K562 (cell line): ENCODE measurements around the gene GFI1B. TPM values are rescaled to one million over a fixed set of nuclear protein-coding genes. Genes with fewer than 3 reads are reported as not detected.

Source experiments
- BMI1 ChIP-seq: fragments of 150-350 bp; IDR thresholded peaks from 2 replicates; pipeline ENCODE4 v1.6.1; 2014; ENCODE audit warnings: low read length
- MYNN ChIP-seq, 2 experiments: sonication (generic); formaldehyde crosslinking in 1 of 2; IDR thresholded peaks; 2 replicates each; pipeline versions ENCODE4 v1.5.0 to v1.6.1; 2016 to 2020; ENCODE audit warnings: antibody characterized with exemption in 1 of 2, missing genetic modification reagents in 1 of 2
- NELFE ChIP-seq: IDR thresholded peaks from 2 replicates; pipeline ENCODE4 v1.6.1; 2011; ENCODE audit warnings: mild to moderate bottlenecking; ENCODE audit not compliant: insufficient read depth, insufficient read length
- NEUROD1 ChIP-seq: fragments of 150-350 bp; IDR thresholded peaks from 2 replicates; pipeline ENCODE4 v1.6.1; 2014; ENCODE audit warnings: borderline replicate concordance, low read length, low read depth; ENCODE audit not compliant: partially characterized antibody
- STAT5A ChIP-seq: IDR thresholded peaks from 2 replicates; pipeline ENCODE4 v1.6.1; 2012; ENCODE audit warnings: low read length, inconsistent platforms, borderline replicate concordance
- ZBTB7A ChIP-seq: IDR thresholded peaks from 2 replicates; pipeline ENCODE4 v1.6.1; 2011; ENCODE audit warnings: low read depth, mild to moderate bottlenecking, low read length, moderate library complexity, borderline replicate concordance; ENCODE audit not compliant: control insufficient read depth
- ZFPM2 ChIP-seq: fragments of 250-450 bp; sonication (Bioruptor Pico); IDR thresholded peaks from 2 replicates; pipeline ENCODE4 v1.5.1; 2022; ENCODE audit warnings: mild to moderate bottlenecking
- ZNF232 ChIP-seq: sonication (generic); formaldehyde crosslinking; IDR thresholded peaks from 2 replicates; pipeline ENCODE4 v1.8.0; 2022; ENCODE audit warnings: mild to moderate bottlenecking, missing genetic modification reagents
- ZNF316 ChIP-seq: fragments of 450-650 bp; IDR thresholded peaks from 2 replicates; pipeline ENCODE4 v1.6.1; 2016
- ZNF79 ChIP-seq: fragments of 250-450 bp; sonication (Bioruptor Pico); IDR thresholded peaks from 2 replicates; pipeline ENCODE4 v1.4.0; 2020; ENCODE audit warnings: low read depth, mild to moderate bottlenecking, moderate library complexity
- polyA plus RNA-seq, 8 experiments: library from polyadenylated mRNA; depleted of rRNA in 4 of 8; stranded (reverse) in 5 of 8; unstranded in 3 of 8; fragments of >200 nt; fragmentation: Nextera tagmentation in 2 of 8; fragmentation: Illumina TruSeq in 1 of 8; extraction: Ambion mirVana in 2 of 8; extraction: Trizol in 1 of 8; gene quantifications; 2 replicates each; pipeline versions ENCODE4 v1.2.1 to v1.2.3, GENCODE V29; 2011 to 2014; ENCODE audit warnings: inconsistent platforms in 1 of 8, missing spikeins in 1 of 8
- total RNA-seq, 7 experiments: library from RNA; depleted of rRNA in 6 of 7; stranded (reverse); fragments of >200 nt in 6 of 7; fragmentation: Illumina TruSeq in 2 of 7; extraction: Trizol in 2 of 7; gene quantifications; 2 replicates each; pipeline versions ENCODE4 v1.2.1 to v1.2.3, GENCODE V29; 2011 to 2021; ENCODE audit warnings: low replicate concordance in 1 of 7
- TF ChIP-seq, protein P1 (sequence below): sonication (generic); formaldehyde crosslinking; IDR thresholded peaks from 2 replicates; pipeline ENCODE4 v1.8.0; 2022; ENCODE audit warnings: mild to moderate bottlenecking, missing genetic modification reagents
- TF ChIP-seq, protein P2 (sequence below): IDR thresholded peaks from 3 replicates; pipeline ENCODE4 v1.6.1; 2011; ENCODE audit warnings: borderline replicate concordance, mild to moderate bottlenecking, moderate library complexity; ENCODE audit not compliant: insufficient read length; ENCODE audit errors: extremely low read depth
- TF ChIP-seq, protein P3 (sequence below): fragments of 450-650 bp; formaldehyde crosslinking; IDR thresholded peaks from 2 replicates; pipeline ENCODE4 v1.4.0; 2020; ENCODE audit warnings: mild to moderate bottlenecking, moderate library complexity
- TF ChIP-seq, protein P4 (sequence below): fragments of 450-650 bp; IDR thresholded peaks from 2 replicates; pipeline ENCODE4 v1.6.1; 2016; ENCODE audit warnings: borderline replicate concordance
- TF ChIP-seq, protein P5 (sequence below): fragments of 250-450 bp; sonication (Bioruptor Pico); IDR thresholded peaks from 2 replicates; pipeline ENCODE4 v1.9.0; 2021; ENCODE audit warnings: mild to moderate bottlenecking, inconsistent platforms

Gene GFI1B
- total and polyA plus RNA-seq, 9 of the 15 experiments (the other 6 are each of a cell fraction or from before 2014, with no cell fraction given): 8.0 to 75.7 (median 34.5) TPM

DNA sequence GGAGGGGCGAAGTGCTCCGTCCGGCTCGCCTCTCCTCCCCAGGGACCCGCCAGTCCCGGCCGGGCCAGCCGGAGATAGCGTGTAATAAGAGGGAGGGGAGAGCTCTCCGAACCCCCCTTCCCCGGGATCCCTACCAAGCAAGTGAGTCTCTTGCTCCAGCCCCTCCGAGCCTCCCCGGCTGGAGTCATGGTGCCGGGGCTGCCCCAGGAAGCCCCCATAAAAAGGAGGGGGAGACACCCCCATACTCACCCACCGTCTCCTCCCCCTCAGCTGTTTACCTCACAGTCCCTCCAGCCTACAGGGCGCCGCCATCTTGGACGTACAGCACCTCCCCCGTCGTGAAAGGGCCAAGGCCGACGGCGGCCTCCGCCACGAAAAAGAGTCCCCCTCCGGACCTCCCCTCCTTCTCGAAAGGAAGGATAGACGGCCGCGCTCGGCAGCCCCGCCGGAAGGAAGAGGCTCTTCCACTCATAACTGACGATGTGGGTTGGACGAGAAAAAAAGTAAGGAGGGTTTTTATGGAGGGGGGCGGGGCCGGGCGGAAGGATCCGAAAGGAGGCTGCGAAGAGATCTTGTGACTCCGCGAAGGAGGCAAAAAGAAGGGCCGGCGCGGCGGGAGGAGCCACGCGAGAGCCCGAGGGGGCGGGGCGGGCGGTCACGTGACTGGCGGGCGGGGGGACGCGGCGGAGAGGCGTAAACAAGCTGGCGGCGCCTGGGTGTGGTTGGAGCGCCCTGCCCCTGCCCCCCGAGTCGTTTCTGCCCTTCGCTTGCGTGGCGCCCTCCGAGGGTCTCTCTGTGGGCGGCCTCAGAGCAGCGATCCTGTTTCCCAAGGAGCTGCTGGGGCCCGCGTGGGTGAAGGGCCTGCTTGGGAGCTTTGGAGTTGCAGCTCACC lies 34.0 kb upstream of the GFI1B start, which contains the start of gene TSC1 (continued):
- TF ChIP-seq, protein P1, sequence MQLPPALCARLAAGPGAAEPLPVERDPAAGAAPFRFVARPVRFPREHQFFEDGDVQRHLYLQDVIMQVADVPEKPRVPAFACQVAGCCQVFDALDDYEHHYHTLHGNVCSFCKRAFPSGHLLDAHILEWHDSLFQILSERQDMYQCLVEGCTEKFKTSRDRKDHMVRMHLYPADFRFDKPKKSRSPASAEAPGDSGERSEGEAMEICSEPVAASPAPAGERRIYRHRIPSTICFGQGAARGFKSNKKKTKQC (CRISPR knock-in tag): peak; percentile 79; the same call in 1 of the 2 replicates
- peak; percentile 31 for TF ChIP-seq NEUROD1
- peak; percentile 87 for TF ChIP-seq ZBTB7A
- TF ChIP-seq STAT5A: peak; percentile 24; the same call in 1 of the 2 replicates
- TF ChIP-seq MYNN (IDR thresholded peaks at IDR 0.05): no peak
- no peak for TF ChIP-seq MYNN (CRISPR knock-in tag; IDR thresholded peaks at IDR 0.05)
- TF ChIP-seq, protein P2, sequence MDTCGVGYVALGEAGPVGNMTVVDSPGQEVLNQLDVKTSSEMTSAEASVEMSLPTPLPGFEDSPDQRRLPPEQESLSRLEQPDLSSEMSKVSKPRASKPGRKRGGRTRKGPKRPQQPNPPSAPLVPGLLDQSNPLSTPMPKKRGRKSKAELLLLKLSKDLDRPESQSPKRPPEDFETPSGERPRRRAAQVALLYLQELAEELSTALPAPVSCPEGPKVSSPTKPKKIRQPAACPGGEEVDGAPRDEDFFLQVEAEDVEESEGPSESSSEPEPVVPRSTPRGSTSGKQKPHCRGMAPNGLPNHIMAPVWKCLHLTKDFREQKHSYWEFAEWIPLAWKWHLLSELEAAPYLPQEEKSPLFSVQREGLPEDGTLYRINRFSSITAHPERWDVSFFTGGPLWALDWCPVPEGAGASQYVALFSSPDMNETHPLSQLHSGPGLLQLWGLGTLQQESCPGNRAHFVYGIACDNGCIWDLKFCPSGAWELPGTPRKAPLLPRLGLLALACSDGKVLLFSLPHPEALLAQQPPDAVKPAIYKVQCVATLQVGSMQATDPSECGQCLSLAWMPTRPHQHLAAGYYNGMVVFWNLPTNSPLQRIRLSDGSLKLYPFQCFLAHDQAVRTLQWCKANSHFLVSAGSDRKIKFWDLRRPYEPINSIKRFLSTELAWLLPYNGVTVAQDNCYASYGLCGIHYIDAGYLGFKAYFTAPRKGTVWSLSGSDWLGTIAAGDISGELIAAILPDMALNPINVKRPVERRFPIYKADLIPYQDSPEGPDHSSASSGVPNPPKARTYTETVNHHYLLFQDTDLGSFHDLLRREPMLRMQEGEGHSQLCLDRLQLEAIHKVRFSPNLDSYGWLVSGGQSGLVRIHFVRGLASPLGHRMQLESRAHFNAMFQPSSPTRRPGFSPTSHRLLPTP: no peak
- no peak for TF ChIP-seq ZFPM2 (CRISPR knock-in tag)
- no peak for TF ChIP-seq ZNF232 (CRISPR knock-in tag)
- TF ChIP-seq BMI1: 0 out of 2 replicates have a peak, but pooled peaks have one; percentile 28
- TF ChIP-seq, protein P3, sequence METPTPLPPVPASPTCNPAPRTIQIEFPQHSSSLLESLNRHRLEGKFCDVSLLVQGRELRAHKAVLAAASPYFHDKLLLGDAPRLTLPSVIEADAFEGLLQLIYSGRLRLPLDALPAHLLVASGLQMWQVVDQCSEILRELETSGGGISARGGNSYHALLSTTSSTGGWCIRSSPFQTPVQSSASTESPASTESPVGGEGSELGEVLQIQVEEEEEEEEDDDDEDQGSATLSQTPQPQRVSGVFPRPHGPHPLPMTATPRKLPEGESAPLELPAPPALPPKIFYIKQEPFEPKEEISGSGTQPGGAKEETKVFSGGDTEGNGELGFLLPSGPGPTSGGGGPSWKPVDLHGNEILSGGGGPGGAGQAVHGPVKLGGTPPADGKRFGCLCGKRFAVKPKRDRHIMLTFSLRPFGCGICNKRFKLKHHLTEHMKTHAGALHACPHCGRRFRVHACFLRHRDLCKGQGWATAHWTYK (CRISPR knock-in tag): 0 out of 2 replicates have a peak, but pooled peaks have one; percentile 19
- TF ChIP-seq ZNF316: no peak
- TF ChIP-seq, protein P4, sequence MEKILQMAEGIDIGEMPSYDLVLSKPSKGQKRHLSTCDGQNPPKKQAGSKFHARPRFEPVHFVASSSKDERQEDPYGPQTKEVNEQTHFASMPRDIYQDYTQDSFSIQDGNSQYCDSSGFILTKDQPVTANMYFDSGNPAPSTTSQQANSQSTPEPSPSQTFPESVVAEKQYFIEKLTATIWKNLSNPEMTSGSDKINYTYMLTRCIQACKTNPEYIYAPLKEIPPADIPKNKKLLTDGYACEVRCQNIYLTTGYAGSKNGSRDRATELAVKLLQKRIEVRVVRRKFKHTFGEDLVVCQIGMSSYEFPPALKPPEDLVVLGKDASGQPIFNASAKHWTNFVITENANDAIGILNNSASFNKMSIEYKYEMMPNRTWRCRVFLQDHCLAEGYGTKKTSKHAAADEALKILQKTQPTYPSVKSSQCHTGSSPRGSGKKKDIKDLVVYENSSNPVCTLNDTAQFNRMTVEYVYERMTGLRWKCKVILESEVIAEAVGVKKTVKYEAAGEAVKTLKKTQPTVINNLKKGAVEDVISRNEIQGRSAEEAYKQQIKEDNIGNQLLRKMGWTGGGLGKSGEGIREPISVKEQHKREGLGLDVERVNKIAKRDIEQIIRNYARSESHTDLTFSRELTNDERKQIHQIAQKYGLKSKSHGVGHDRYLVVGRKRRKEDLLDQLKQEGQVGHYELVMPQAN: peak; percentile 92
- no peak for TF ChIP-seq NELFE
- TF ChIP-seq ZNF79 (CRISPR knock-in tag): no peak
- TF ChIP-seq, protein P5, sequence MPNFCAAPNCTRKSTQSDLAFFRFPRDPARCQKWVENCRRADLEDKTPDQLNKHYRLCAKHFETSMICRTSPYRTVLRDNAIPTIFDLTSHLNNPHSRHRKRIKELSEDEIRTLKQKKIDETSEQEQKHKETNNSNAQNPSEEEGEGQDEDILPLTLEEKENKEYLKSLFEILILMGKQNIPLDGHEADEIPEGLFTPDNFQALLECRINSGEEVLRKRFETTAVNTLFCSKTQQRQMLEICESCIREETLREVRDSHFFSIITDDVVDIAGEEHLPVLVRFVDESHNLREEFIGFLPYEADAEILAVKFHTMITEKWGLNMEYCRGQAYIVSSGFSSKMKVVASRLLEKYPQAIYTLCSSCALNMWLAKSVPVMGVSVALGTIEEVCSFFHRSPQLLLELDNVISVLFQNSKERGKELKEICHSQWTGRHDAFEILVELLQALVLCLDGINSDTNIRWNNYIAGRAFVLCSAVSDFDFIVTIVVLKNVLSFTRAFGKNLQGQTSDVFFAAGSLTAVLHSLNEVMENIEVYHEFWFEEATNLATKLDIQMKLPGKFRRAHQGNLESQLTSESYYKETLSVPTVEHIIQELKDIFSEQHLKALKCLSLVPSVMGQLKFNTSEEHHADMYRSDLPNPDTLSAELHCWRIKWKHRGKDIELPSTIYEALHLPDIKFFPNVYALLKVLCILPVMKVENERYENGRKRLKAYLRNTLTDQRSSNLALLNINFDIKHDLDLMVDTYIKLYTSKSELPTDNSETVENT (CRISPR knock-in tag): peak; percentile 72
